HepG2 (cell line): ENCODE data around the gene MAGEA8. TPM values are rescaled to one million over a fixed set of nuclear protein-coding genes. Genes with fewer than 3 reads are reported as not detected.

Source experiments
- ATAC-seq: fragments of 200-7000 bp; cut with Tn5 transposase; 3 replicates; pipeline ENCODE4 v1.9.1; 2020; ENCODE audit warnings: mild to moderate bottlenecking, moderate library complexity
- BruUV-seq: library from RNA; stranded (reverse); fragments of 400-500 nt; replicated peaks from 2 replicates; lab custom pipeline; 2021; lab: Mats Ljungman, UMichigan
- CTCF ChIA-PET: fragments of 300-600 bp; formaldehyde crosslinking; extraction: SDS; loops from one replicate; lab custom pipeline; 2021; ENCODE audit warnings: low total read pairs, inconsistent platforms, low intra/inter-chr PET ratio; lab: Yijun Ruan, JAX
- POLR2A ChIA-PET: fragments of 350-600 bp; sonication (Branson Sonifier 250); formaldehyde crosslinking; loops from one replicate; lab custom pipeline; 2020; ENCODE audit warnings: antibody characterized with exemption, inconsistent platforms; lab: Yijun Ruan, JAX
- DNase-seq: peaks from one replicate; pipeline ENCODE4 v3.0.0-alpha.2; 2015; ENCODE audit warnings: low spot score
- FAIRE-seq: peaks from 3 replicates; lab custom pipeline; 2011; peaks lifted over from hg19 to GRCh38; lab: Jason Lieb, UNC
- H2AFZ ChIP-seq: one replicate; pipeline ENCODE4 v1.6.1; 2011; ENCODE audit warnings: low read length, inconsistent platforms
- H3K27ac ChIP-seq: fragments of 300-600 bp; 3 replicates; pipeline ENCODE4 v1.8.0; 2011; ENCODE audit warnings: mixed run types, mild to moderate bottlenecking, mixed read lengths, low read length, inconsistent platforms; ENCODE audit not compliant: insufficient read depth; ENCODE audit errors: extremely low read length
- H3K27me3 ChIP-seq, 2 experiments: fragments of 200-600 bp in 1 of 2; 2 replicates in 1 of 2; 3 replicates in 1 of 2; pipeline versions ENCODE4 v1.6.0 to v1.8.0; 2011; ENCODE audit warnings: low read length in 2 of 2, mild to moderate bottlenecking in 2 of 2, moderate library complexity in 2 of 2, inconsistent platforms in 1 of 2; ENCODE audit not compliant: insufficient read depth in 2 of 2, control insufficient read depth in 1 of 2
- H3K36me3 ChIP-seq, 2 experiments: fragments of 200-600 bp in 1 of 2; replicated peaks in 1 of 2; 2 replicates in 1 of 2; 3 replicates in 1 of 2; pipeline versions ENCODE4 v1.5.1 to v1.8.0; 2011; ENCODE audit warnings: low read length in 2 of 2, inconsistent platforms in 1 of 2; ENCODE audit not compliant: insufficient read depth in 2 of 2, control insufficient read depth in 1 of 2
- H3K4me1 ChIP-seq: 2 replicates; pipeline ENCODE4 v1.5.1; 2012; ENCODE audit warnings: low read length, inconsistent platforms; ENCODE audit not compliant: insufficient read depth
- H3K4me2 ChIP-seq: 2 replicates; pipeline ENCODE4 v1.6.0; 2011; ENCODE audit warnings: low read depth, low read length, inconsistent platforms
- H3K4me3 ChIP-seq, 3 experiments: fragments of 200-600 bp in 1 of 3; sonication (generic), shearing (Covaris generic) in 1 of 3; replicated peaks in 1 of 3; 2 replicates each; pipeline ENCODE4 v1.5.1; 2011 to 2016; ENCODE audit warnings: low read length in 3 of 3, inconsistent platforms in 2 of 3, low read depth in 2 of 3, mild to moderate bottlenecking in 2 of 3, control low read depth in 1 of 3, mixed read lengths in 1 of 3; ENCODE audit not compliant: insufficient read depth in 1 of 3
- H3K79me2 ChIP-seq: one replicate; pipeline ENCODE4 v1.6.1; 2011; ENCODE audit warnings: low read length, inconsistent platforms; ENCODE audit not compliant: insufficient read depth
- H3K9ac ChIP-seq: 2 replicates; pipeline ENCODE4 v1.6.0; 2011; ENCODE audit warnings: mild to moderate bottlenecking, low read depth, low read length, inconsistent platforms; ENCODE audit not compliant: insufficient read depth
- H3K9me3 ChIP-seq: 2 replicates; pipeline ENCODE4 v1.5.1; 2012; ENCODE audit warnings: mild to moderate bottlenecking, low read length
- H4K20me1 ChIP-seq: 2 replicates; pipeline ENCODE4 v1.6.0; 2011; ENCODE audit warnings: inconsistent platforms, mild to moderate bottlenecking, low read length, moderate library complexity; ENCODE audit not compliant: insufficient read depth
- AGO1 ChIP-seq: fragments of 200-400 bp; formaldehyde crosslinking; IDR thresholded peaks from 2 replicates; pipeline ENCODE4 v1.6.1; 2017; ENCODE audit warnings: mild to moderate bottlenecking, low read depth, low read length, moderate library complexity; ENCODE audit not compliant: poor library complexity, severe bottlenecking
- AGO2 ChIP-seq: fragments of 200-400 bp; formaldehyde crosslinking; optimal IDR thresholded peaks from 2 replicates; pipeline ENCODE3; 2017; ENCODE audit warnings: mild to moderate bottlenecking, low read depth, low read length, moderate library complexity
- CCDC6 ChIP-seq: sonication (generic); formaldehyde crosslinking; IDR thresholded peaks from 2 replicates; pipeline ENCODE4 v1.8.1; 2022; ENCODE audit warnings: mild to moderate bottlenecking, missing genetic modification reagents, moderate library complexity
- CEBPG ChIP-seq: IDR thresholded peaks from 2 replicates; pipeline ENCODE4 v1.6.1; 2016
- HIVEP1 ChIP-seq: sonication (generic); formaldehyde crosslinking; IDR thresholded peaks from 2 replicates; pipeline ENCODE4 v1.4.0; 2020; ENCODE audit warnings: mild to moderate bottlenecking, missing genetic modification reagents
- HMG20B ChIP-seq: conservative IDR thresholded peaks from 2 replicates; pipeline ENCODE4 v1.6.1; 2016; ENCODE audit warnings: missing genetic modification reagents, missing compliant biosample characterization
- IKZF4 ChIP-seq: sonication (generic); formaldehyde crosslinking; IDR thresholded peaks from 2 replicates; pipeline ENCODE4 v1.5.1; 2020; ENCODE audit warnings: borderline replicate concordance, mild to moderate bottlenecking, low read depth, missing genetic modification reagents; ENCODE audit errors: not compliant biosample characterization
- KDM1A ChIP-seq: IDR thresholded peaks from 2 replicates; pipeline ENCODE4 v1.6.1; 2016; ENCODE audit warnings: missing compliant biosample characterization
- MED8 ChIP-seq: sonication (generic); formaldehyde crosslinking; IDR thresholded peaks from 2 replicates; pipeline ENCODE4 v1.8.1; 2023; ENCODE audit warnings: mild to moderate bottlenecking, missing genetic modification reagents; ENCODE audit not compliant: insufficient replicate concordance
- NR2F1 ChIP-seq, 2 experiments: fragments of 450-650 bp in 1 of 2; formaldehyde crosslinking in 1 of 2; IDR thresholded peaks; 2 replicates each; pipeline versions ENCODE4 v1.5.0 to v1.6.1; 2016 to 2020; ENCODE audit warnings: mild to moderate bottlenecking in 1 of 2, missing compliant biosample characterization in 1 of 2, missing genetic modification reagents in 1 of 2, moderate library complexity in 1 of 2
- RNF2 ChIP-seq: fragments of 450-650 bp; conservative IDR thresholded peaks from 2 replicates; pipeline ENCODE4 v1.6.1; 2016; ENCODE audit warnings: low read depth
- WGBS: methylation state at CpG from one replicate; pipeline ENCODE4 v1.1.6; 2017; ENCODE audit warnings: low lambda C conversion rate; 5-methylcytosine and 5-hydroxymethylcytosine counted together
- in situ Hi-C: cut with HindIII; loops from 2 replicates; pipeline ENCODE4 v1.10.0; 2017; ENCODE audit warnings: low pct_unique_long_range_greater_than_20kb; ENCODE audit not compliant: extremely low pct_ligation_motif_present
- intact Hi-C: fragments of 100-400 bp; cut with micrococcal nuclease; formaldehyde crosslinking; loops from one replicate; pipeline ENCODE4 v1.10.0; 2022; ENCODE audit not compliant: unreplicated experiment
- polyA plus RNA-seq, 8 experiments: library from polyadenylated mRNA; depleted of rRNA in 3 of 8; stranded (reverse) in 7 of 8; unstranded in 1 of 8; fragments of >200 nt; fragmentation: Illumina TruSeq in 4 of 8; extraction: Trizol in 4 of 8; gene quantifications; 2 replicates each; pipeline versions ENCODE4 v1.2.1 to v1.2.3, GENCODE V29; 2011 to 2016; ENCODE audit warnings: low read depth in 4 of 8, missing spikeins in 1 of 8, mixed read lengths in 1 of 8; ENCODE audit not compliant: insufficient read depth in 1 of 8
- total RNA-seq, 5 experiments: library from RNA; depleted of rRNA; stranded (reverse); fragments of >200 nt; fragmentation: Illumina TruSeq; extraction: Trizol; gene quantifications; 2 replicates each; pipeline ENCODE4 v1.2.3, GENCODE V29; 2016; ENCODE audit warnings: low read depth in 1 of 5
- TF ChIP-seq, protein P1 (sequence below): sonication (generic); formaldehyde crosslinking; IDR thresholded peaks from one replicate; pipeline ENCODE4 v1.5.1; 2020; ENCODE audit warnings: mild to moderate bottlenecking, missing genetic modification reagents; ENCODE audit errors: not compliant biosample characterization
- TF ChIP-seq, protein P2 (sequence below): IDR thresholded peaks from 2 replicates; pipeline ENCODE4 v1.6.1; 2016; ENCODE audit warnings: low read depth, control low read depth

MAGEA8 gene
- total and polyA plus RNA-seq, 2 of the 13 experiments (the other 11 are each of a cell fraction or from before 2014, with no cell fraction given) = not detected

DNA sequence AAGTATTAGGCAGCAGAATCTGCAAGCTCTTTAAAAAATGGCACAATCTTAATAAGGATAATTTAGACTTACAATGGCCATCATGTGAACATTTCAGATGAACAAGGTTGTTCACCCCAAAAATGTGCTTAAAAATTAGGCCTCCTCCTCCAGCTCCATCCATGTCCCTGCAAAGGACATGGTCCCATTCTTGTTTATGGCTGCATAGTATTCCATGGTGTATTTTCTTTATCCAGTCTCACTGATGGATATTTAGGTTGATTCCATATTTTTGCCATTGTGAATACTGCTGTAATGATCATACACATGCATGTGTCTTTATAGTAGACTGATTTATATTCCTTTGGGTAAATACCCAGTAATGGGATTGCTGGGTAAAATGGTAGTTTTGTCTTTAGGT, 29.1 kb upstream of the MAGEA8 start (continued):
- TF ChIP-seq KDM1A = no peak
- TF ChIP-seq AGO2 = no peak
- no peak for TF ChIP-seq RNF2
- no peak for TF ChIP-seq CEBPG (CRISPR knock-in tag)
- no peak for TF ChIP-seq IKZF4 (CRISPR knock-in tag)
- TF ChIP-seq, all 625 proteins: peak for 0

DNA sequence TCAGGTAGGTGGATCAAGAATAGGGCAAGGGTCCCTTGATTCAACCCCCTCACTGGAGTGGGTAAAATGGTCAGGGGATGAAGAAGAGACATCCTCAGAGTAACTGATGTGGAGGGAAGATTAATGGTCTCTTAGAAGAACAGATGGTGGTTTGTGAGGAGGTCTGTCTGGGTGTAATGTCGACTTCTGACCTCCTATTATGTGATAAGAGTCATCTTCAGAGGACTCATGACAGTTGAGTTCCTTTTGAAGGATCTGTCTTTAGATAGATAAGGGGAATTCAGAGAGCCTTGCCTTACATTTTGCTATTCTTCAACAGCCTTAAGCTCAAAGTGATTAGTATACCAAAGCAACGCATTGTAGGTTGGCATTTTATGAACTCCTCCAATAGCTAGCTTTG, 27.1 kb upstream of the MAGEA8 start:
- no TSS peak for BruUV-seq
- CTCF ChIA-PET = no interaction called here
- in situ Hi-C loops = no loop called here
- TF ChIP-seq CCDC6 (CRISPR knock-in tag) (no peak), AGO1 (no peak), HIVEP1 (no peak), MED8 (CRISPR knock-in tag) (no peak), HMG20B (CRISPR knock-in tag) (no peak), NR2F1 (CRISPR knock-in tag; IDR thresholded peaks at IDR 0.05) (no peak)
- TF ChIP-seq, protein P1, sequence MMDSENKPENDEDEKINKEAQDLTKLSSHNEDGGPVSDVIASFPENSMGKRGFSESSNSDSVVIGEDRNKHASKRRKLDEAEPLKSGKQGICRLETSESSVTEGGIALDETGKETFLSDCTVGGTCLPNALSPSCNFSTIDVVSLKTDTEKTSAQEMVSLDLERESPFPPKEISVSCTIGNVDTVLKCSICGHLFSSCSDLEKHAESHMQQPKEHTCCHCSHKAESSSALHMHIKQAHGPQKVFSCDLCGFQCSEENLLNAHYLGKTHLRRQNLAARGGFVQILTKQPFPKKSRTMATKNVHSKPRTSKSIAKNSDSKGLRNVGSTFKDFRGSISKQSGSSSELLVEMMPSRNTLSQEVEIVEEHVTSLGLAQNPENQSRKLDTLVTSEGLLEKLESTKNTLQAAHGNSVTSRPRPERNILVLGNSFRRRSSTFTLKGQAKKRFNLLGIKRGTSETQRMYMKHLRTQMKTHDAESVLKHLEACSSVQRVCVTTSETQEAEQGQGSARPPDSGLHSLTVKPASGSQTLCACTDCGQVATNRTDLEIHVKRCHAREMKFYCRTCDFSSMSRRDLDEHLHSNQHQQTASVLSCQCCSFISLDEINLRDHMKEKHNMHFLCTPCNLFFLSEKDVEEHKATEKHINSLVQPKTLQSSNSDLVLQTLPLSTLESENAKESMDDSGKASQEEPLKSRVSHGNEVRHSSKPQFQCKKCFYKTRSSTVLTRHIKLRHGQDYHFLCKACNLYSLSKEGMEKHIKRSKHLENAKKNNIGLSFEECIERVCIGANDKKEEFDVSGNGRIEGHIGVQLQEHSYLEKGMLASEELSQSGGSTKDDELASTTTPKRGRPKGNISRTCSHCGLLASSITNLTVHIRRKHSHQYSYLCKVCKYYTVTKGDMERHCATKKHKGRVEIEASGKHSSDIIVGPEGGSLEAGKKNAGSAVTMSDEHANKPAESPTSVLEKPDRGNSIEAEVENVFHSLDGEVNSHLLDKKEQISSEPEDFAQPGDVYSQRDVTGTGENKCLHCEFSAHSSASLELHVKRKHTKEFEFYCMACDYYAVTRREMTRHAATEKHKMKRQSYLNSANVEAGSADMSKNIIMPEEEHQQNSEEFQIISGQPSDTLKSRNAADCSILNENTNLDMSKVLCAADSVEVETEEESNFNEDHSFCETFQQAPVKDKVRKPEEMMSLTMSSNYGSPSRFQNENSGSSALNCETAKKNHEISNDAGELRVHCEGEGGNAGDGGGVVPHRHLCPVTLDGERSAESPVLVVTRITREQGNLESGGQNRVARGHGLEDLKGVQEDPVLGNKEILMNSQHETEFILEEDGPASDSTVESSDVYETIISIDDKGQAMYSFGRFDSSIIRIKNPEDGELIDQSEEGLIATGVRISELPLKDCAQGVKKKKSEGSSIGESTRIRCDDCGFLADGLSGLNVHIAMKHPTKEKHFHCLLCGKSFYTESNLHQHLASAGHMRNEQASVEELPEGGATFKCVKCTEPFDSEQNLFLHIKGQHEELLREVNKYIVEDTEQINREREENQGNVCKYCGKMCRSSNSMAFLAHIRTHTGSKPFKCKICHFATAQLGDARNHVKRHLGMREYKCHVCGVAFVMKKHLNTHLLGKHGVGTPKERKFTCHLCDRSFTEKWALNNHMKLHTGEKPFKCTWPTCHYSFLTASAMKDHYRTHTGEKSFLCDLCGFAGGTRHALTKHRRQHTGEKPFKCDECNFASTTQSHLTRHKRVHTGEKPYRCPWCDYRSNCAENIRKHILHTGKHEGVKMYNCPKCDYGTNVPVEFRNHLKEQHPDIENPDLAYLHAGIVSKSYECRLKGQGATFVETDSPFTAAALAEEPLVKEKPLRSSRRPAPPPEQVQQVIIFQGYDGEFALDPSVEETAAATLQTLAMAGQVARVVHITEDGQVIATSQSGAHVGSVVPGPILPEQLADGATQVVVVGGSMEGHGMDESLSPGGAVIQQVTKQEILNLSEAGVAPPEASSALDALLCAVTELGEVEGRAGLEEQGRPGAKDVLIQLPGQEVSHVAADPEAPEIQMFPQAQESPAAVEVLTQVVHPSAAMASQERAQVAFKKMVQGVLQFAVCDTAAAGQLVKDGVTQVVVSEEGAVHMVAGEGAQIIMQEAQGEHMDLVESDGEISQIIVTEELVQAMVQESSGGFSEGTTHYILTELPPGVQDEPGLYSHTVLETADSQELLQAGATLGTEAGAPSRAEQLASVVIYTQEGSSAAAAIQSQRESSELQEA (CRISPR knock-in tag) = no peak
- TF ChIP-seq, protein P2, sequence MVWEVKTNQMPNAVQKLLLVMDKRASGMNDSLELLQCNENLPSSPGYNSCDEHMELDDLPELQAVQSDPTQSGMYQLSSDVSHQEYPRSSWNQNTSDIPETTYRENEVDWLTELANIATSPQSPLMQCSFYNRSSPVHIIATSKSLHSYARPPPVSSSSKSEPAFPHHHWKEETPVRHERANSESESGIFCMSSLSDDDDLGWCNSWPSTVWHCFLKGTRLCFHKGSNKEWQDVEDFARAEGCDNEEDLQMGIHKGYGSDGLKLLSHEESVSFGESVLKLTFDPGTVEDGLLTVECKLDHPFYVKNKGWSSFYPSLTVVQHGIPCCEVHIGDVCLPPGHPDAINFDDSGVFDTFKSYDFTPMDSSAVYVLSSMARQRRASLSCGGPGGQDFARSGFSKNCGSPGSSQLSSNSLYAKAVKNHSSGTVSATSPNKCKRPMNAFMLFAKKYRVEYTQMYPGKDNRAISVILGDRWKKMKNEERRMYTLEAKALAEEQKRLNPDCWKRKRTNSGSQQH = no peak

More for the DNA sequence above, 27.1 kb upstream of the MAGEA8 start:
- Histone ChIP-seq H2AFZ (no peak overlapping the region), H3K79me2 (no peaks in the 10 kb centered on the region), H3K27ac (no peak overlapping the region), H3K4me3 (no peak overlapping the region), H3K4me2 (no peak overlapping the region), H3K27me3 (no peaks in the 10 kb centered on the region; a peak in 1 of 5 replicates), H4K20me1 (no peaks in the 10 kb centered on the region), H3K9me3 (no peaks in the 10 kb centered on the region), H3K9ac (no peak overlapping the region), H3K36me3 (no peaks in the 10 kb centered on the region), H3K4me1 (no peaks in the 10 kb centered on the region)
- POLR2A ChIA-PET = no interaction called here
- DNase-seq (no peak), ATAC-seq (no peak), FAIRE-seq (no peak)
- intact Hi-C loops = no loop called here
- 39% methylated on average over 2 of the region's 2 CpGs for WGBS
